SJCRH30 (cell line): Measurements from ENCODE around the gene SPECC1. TPM values are rescaled to one million over a fixed set of nuclear protein-coding genes. Genes with fewer than 3 reads are reported as not detected.
"Not testable (repeated sequence)": the region's sequence is repeated elsewhere in the genome, so short reads cannot be mapped to it uniquely, and the experiment has no call there.

Experiments used
- DNase-seq, 2 experiments: peaks; one replicate each; pipeline ENCODE4 v3.0.0-alpha.2; 2015 to 2020
- H3K27ac ChIP-seq: fragments of 250-450 bp; sonication (Bioruptor Pico); 2 replicates; pipeline ENCODE4 v1.5.1; 2020; ENCODE audit warnings: mild to moderate bottlenecking, moderate library complexity
- H3K27me3 ChIP-seq: fragments of 250-450 bp; sonication (Bioruptor Pico); 2 replicates; pipeline ENCODE4 v1.5.1; 2020; ENCODE audit warnings: mild to moderate bottlenecking, moderate library complexity
- H3K36me3 ChIP-seq: fragments of 250-450 bp; sonication (Bioruptor Pico); 2 replicates; pipeline ENCODE4 v1.5.1; 2020; ENCODE audit warnings: mild to moderate bottlenecking, moderate library complexity
- H3K4me1 ChIP-seq: fragments of 250-450 bp; sonication (Bioruptor Pico); 2 replicates; pipeline ENCODE4 v1.5.1; 2020; ENCODE audit warnings: mild to moderate bottlenecking, moderate library complexity
- H3K4me3 ChIP-seq: fragments of 250-450 bp; sonication (Bioruptor Pico); 2 replicates; pipeline ENCODE4 v1.5.1; 2020; ENCODE audit warnings: mild to moderate bottlenecking, moderate library complexity
- H3K9me3 ChIP-seq: fragments of 250-450 bp; sonication (Bioruptor Pico); replicated peaks from 2 replicates; pipeline ENCODE4 v1.5.1; 2020; ENCODE audit warnings: mild to moderate bottlenecking, moderate library complexity
- total RNA-seq: library from RNA; depleted of rRNA; stranded (reverse); fragments of >200 nt; shearing (Covaris generic); gene quantifications from 2 replicates; pipeline ENCODE4 v1.2.3, GENCODE V29; 2014

The SPECC1 gene
- total RNA-seq, 1 experiment from 2014 or later = 167 TPM

GRCh38 chr17:20035501-20035900 lies 26.3 kb downstream of the SPECC1 start:
- no peaks in the 10 kb centered on the region for H3K36me3 ChIP-seq
- no peaks in the 10 kb centered on the region for H3K9me3 ChIP-seq

GRCh38 chr17:20037286-20037685 lies 28.1 kb downstream of the SPECC1 start:
- not testable (repeated sequence) for DNase-seq, H3K4me1 ChIP-seq, H3K9me3 ChIP-seq, H3K4me3 ChIP-seq, H3K27ac ChIP-seq, H3K36me3 ChIP-seq
- H3K27me3 ChIP-seq = peaks cover 11% of the 10 kb centered on the region

More at GRCh38 chr17:20035501-20035900, 26.3 kb downstream of the SPECC1 start:
- H3K4me1 ChIP-seq = no peaks in the 10 kb centered on the region
- H3K27ac ChIP-seq = no peak overlapping the region
- no peak for DNase-seq
- H3K4me3 ChIP-seq = no peak overlapping the region
- H3K27me3 ChIP-seq = peaks cover 12% of the 10 kb centered on the region

- no peaks in the 10 kb centered on the region for H3K9me3 ChIP-seq
- peaks cover 11% of the 10 kb centered on the region for H3K27me3 ChIP-seq
- no peak overlapping the region for H3K4me3 ChIP-seq
- no peak overlapping the region for H3K27ac ChIP-seq
- DNase-seq = no peak
- no peaks in the 10 kb centered on the region for H3K4me1 ChIP-seq
- no peaks in the 10 kb centered on the region for H3K36me3 ChIP-seq
Measured at GRCh38 chr17:20039037-20039436, 29.9 kb downstream of the SPECC1 start.

- H3K27me3 ChIP-seq = peaks cover 11% of the 10 kb centered on the region
- no peak overlapping the region for H3K4me3 ChIP-seq
- H3K9me3 ChIP-seq = no peaks in the 10 kb centered on the region
- no peaks in the 10 kb centered on the region for H3K36me3 ChIP-seq
- no peak overlapping the region for H3K27ac ChIP-seq
- H3K4me1 ChIP-seq = no peaks in the 10 kb centered on the region
- DNase-seq = no peak
Measured at GRCh38 chr17:20040216-20040615, 31.1 kb downstream of the SPECC1 start.

- no peak for DNase-seq
- Histone ChIP-seq H3K27ac (no peak overlapping the region), H3K4me1 (no peaks in the 10 kb centered on the region), H3K36me3 (no peaks in the 10 kb centered on the region), H3K27me3 (peaks cover 7% of the 10 kb centered on the region), H3K4me3 (no peak overlapping the region), H3K9me3 (no peaks in the 10 kb centered on the region)
Measured at GRCh38 chr17:20043021-20043420, 33.9 kb downstream of the SPECC1 start.

GRCh38 chr17:20045476-20045875 lies 36.3 kb downstream of the SPECC1 start:
- no peaks in the 10 kb centered on the region for H3K36me3 ChIP-seq
- no peak overlapping the region for H3K27ac ChIP-seq
- no peak overlapping the region for H3K4me3 ChIP-seq
- no peaks in the 10 kb centered on the region for H3K9me3 ChIP-seq
- DNase-seq = no peak
- H3K4me1 ChIP-seq = no peaks in the 10 kb centered on the region
- peaks cover 6% of the 10 kb centered on the region for H3K27me3 ChIP-seq

- Histone ChIP-seq H3K9me3 (no peaks in the 10 kb centered on the region), H3K27ac (no peak overlapping the region), H3K27me3 (peaks cover 6% of the 10 kb centered on the region), H3K36me3 (no peaks in the 10 kb centered on the region), H3K4me3 (no peak overlapping the region), H3K4me1 (no peaks in the 10 kb centered on the region)
- DNase-seq = no peak
Measured at GRCh38 chr17:20046629-20047028, 37.5 kb downstream of the SPECC1 start.

- no peak overlapping the region for H3K4me3 ChIP-seq
- H3K27ac ChIP-seq = no peak overlapping the region
- no peak for DNase-seq
- peaks cover 3% of the 10 kb centered on the region for H3K9me3 ChIP-seq
- H3K4me1 ChIP-seq = no peaks in the 10 kb centered on the region
- H3K27me3 ChIP-seq = peaks cover 8% of the 10 kb centered on the region; the same call in 1 of the 2 replicates
- no peaks in the 10 kb centered on the region for H3K36me3 ChIP-seq
Measured at GRCh38 chr17:20051624-20052023, 42.5 kb downstream of the SPECC1 start.

GRCh38 chr17:20053361-20053964 lies 44.3 kb downstream of the SPECC1 start:
- Histone ChIP-seq H3K27me3 (peaks cover 10% of the 10 kb centered on the region; the same call in 1 of the 2 replicates), H3K9me3 (peaks cover 3% of the 10 kb centered on the region), H3K4me3 (no peak overlapping the region)

GRCh38 chr17:20059728-20060188 lies 50.6 kb downstream of the SPECC1 start:
- no peak for DNase-seq
- Histone ChIP-seq H3K4me1 (peaks cover 3% of the 10 kb centered on the region; the same call in 1 of the 2 replicates), H3K9me3 (no peaks in the 10 kb centered on the region), H3K27ac (no peak overlapping the region), H3K4me3 (no peak overlapping the region), H3K27me3 (peaks cover 12% of the 10 kb centered on the region), H3K36me3 (no peaks in the 10 kb centered on the region)

More at GRCh38 chr17:20053361-20053964, 44.3 kb downstream of the SPECC1 start:
- Histone ChIP-seq H3K36me3 (no peaks in the 10 kb centered on the region), H3K4me1 (no peaks in the 10 kb centered on the region), H3K27ac (no peak overlapping the region)
- DNase-seq = no peak

GRCh38 chr17:20063665-20064648 lies 54.8 kb downstream of the SPECC1 start:
- Histone ChIP-seq H3K27me3 (peaks cover 14% of the 10 kb centered on the region), H3K27ac (no peak overlapping the region), H3K4me1 (peaks cover 3% of the 10 kb centered on the region; the same call in 1 of the 2 replicates), H3K4me3 (no peak overlapping the region), H3K9me3 (no peaks in the 10 kb centered on the region), H3K36me3 (no peaks in the 10 kb centered on the region)
- DNase-seq = peak in 1 of 2 experiments; percentile 44

- Histone ChIP-seq H3K27ac (no peak overlapping the region), H3K9me3 (no peaks in the 10 kb centered on the region), H3K4me3 (no peak overlapping the region), H3K4me1 (peaks cover 3% of the 10 kb centered on the region; the same call in 1 of the 2 replicates), H3K27me3 (peaks cover 6% of the 10 kb centered on the region), H3K36me3 (no peaks in the 10 kb centered on the region)
- no peak for DNase-seq
Measured at GRCh38 chr17:20066253-20066652, 57.1 kb downstream of the SPECC1 start.

- H3K4me1 ChIP-seq = peaks cover 3% of the 10 kb centered on the region; the same call in 1 of the 2 replicates
- DNase-seq = no peak
- no peak overlapping the region for H3K27ac ChIP-seq
- no peaks in the 10 kb centered on the region for H3K9me3 ChIP-seq
- H3K4me3 ChIP-seq = no peak overlapping the region
- H3K27me3 ChIP-seq = peaks cover 10% of the 10 kb centered on the region
- no peaks in the 10 kb centered on the region for H3K36me3 ChIP-seq
Measured at GRCh38 chr17:20067711-20068110, 58.6 kb downstream of the SPECC1 start.

- Histone ChIP-seq H3K27me3 (peaks cover 10% of the 10 kb centered on the region), H3K27ac (no peak overlapping the region), H3K4me1 (peaks cover 3% of the 10 kb centered on the region; the same call in 1 of the 2 replicates), H3K36me3 (no peaks in the 10 kb centered on the region), H3K4me3 (no peak overlapping the region), H3K9me3 (no peaks in the 10 kb centered on the region)
- no peak for DNase-seq
Measured at GRCh38 chr17:20068445-20068844, 59.3 kb downstream of the SPECC1 start.
